ENCODE results near the gene BAIAP3.

Gene BAIAP3

DNA sequence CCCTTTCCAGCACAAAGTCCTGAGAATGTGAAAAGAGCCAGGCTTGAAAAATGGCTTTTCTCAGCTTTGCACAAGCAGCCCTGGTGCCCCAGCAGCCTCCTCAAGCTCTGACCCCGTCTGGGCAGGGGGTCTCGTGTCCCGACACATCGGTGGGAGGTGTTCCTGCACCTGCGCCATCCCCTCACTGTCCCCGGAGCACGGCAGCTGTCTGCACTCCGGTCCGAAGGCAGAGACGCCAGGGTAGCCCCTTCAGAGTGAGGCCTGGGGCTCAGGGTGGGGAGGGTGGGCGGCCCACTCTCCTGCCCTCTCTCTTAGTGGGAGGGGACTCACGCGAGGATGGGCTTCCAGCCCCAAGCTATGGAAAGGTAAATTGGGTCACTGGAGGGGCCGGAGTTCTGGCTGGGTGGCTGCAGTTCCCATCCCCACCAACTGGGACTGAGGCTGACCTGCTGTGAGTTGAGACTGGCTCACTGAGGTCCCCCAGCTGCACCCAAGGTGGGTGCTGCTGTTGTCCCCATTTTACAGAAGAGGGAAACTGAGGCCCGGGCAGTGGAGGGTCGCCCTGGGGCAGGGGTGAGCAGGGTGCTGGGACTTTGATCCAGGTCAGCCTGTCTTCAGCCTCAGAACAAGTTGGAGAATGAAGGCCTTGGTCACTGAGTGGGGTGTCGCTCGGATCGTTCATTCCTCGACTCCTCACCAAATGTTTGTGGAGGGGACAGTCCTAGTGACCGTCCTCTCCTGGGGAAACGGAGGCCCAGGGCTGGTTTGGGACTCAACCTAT lies 2.3 kb upstream of the BAIAP3 start:
- H3K27me3 ChIP-seq (ENCODE audit: insufficient read depth, low read length, poor library complexity), result peaks cover 5% of the 10 kb centered on the region
- H2AFZ ChIP-seq (ENCODE audit: low read depth, low read length), result no peak overlapping the region
- H4K20me1 ChIP-seq (ENCODE audit: insufficient read depth, low read length), result peaks cover 20% of the 10 kb centered on the region
- no peak overlapping the region for H3K27ac ChIP-seq (ENCODE audit: low read length)
- no peak overlapping the region for H3K9ac ChIP-seq (ENCODE audit: low read depth, low read length)
- no peak overlapping the region for H3K4me2 ChIP-seq (ENCODE audit: insufficient read depth, low read length)
- ATAC-seq (ENCODE audit: insufficient read depth, low read depth) (no peak), DNase-seq (no peak)
- no peak overlapping the region for H3K4me3 ChIP-seq (ENCODE audit: low read depth in 1 of 2, low read length in 2 of 2)
- no peaks in the 10 kb centered on the region for H3K79me2 ChIP-seq (ENCODE audit: insufficient read depth, low read length)
- H3K9me3 ChIP-seq (ENCODE audit: insufficient read depth, low read length, severe bottlenecking), result no peaks in the 10 kb centered on the region
- no peaks in the 10 kb centered on the region; the same call in 1 of the 2 replicates for H3K36me3 ChIP-seq (ENCODE audit: insufficient read depth, low read length)
- TF ChIP-seq, protein P1, sequence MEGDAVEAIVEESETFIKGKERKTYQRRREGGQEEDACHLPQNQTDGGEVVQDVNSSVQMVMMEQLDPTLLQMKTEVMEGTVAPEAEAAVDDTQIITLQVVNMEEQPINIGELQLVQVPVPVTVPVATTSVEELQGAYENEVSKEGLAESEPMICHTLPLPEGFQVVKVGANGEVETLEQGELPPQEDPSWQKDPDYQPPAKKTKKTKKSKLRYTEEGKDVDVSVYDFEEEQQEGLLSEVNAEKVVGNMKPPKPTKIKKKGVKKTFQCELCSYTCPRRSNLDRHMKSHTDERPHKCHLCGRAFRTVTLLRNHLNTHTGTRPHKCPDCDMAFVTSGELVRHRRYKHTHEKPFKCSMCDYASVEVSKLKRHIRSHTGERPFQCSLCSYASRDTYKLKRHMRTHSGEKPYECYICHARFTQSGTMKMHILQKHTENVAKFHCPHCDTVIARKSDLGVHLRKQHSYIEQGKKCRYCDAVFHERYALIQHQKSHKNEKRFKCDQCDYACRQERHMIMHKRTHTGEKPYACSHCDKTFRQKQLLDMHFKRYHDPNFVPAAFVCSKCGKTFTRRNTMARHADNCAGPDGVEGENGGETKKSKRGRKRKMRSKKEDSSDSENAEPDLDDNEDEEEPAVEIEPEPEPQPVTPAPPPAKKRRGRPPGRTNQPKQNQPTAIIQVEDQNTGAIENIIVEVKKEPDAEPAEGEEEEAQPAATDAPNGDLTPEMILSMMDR (IDR thresholded peaks at IDR 0.05; ENCODE audit: borderline replicate concordance, extremely low read depth, low read length, poor library complexity, severe bottlenecking), result no peak
- TF ChIP-seq EZH2 (IDR thresholded peaks at IDR 0.05; ENCODE audit: borderline replicate concordance, low read depth, low read length, severe bottlenecking), result no peak
- H3K4me1 ChIP-seq (ENCODE audit: insufficient read depth, low read length), result peaks cover 4% of the 10 kb centered on the region; the same call in 1 of the 2 replicates

DNA sequence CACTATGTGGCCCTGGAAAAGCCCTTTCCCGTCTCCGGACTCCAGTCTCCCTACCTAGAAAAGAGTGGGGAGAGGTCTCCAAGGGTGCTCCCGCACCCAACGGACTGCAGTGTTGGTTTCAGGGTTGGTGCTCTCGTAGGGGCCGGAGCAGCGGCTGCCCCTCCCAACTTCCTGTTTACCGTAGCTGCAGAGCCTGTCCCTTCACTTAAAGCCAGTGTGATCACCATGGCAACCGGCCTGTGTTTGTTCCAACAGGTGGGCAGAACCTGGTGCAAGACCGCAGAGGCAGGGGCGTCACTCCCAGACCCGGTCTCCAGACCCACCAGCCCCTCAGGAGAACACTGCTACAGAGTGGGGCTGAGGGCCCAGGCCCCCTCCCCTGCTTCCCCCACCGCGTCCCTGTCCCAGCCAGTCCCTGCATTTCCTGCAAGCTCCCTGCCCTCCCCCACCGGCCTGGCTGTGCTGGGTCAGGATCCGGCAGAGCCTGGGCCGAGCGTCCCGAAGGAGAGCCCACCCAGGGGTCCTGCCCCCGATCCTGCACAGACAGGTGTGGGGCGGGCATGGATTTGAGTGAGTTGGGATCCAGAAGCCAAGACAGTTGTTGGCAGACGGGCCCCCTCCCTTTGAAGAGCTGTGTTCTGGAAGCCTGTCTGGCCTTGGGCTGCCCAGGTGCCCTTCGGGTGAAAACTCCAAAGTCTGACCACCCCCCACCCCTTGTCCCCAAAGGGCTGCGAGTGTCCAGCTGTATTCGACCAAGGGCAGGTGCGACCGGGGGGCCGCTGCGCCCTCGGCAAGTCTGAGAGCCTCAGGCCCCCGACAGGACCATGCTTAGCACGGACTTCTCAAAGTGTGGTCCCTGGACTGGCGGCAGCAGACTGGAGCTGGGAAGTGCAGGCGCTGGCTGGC lies 1.5 kb upstream of the BAIAP3 start:
- H3K9ac ChIP-seq (ENCODE audit: low read depth, low read length), result no peak overlapping the region
- ATAC-seq (ENCODE audit: insufficient read depth, low read depth) (no peak), DNase-seq (no peak)
- H4K20me1 ChIP-seq (ENCODE audit: insufficient read depth, low read length), result peaks cover 15% of the 10 kb centered on the region
- H3K4me1 ChIP-seq (ENCODE audit: insufficient read depth, low read length), result peaks cover 4% of the 10 kb centered on the region; the same call in 1 of the 2 replicates
- H3K4me2 ChIP-seq (ENCODE audit: insufficient read depth, low read length), result no peak overlapping the region
- H3K9me3 ChIP-seq (ENCODE audit: insufficient read depth, low read length, severe bottlenecking), result no peaks in the 10 kb centered on the region
- H2AFZ ChIP-seq (ENCODE audit: low read depth, low read length), result no peak overlapping the region
- H3K4me3 ChIP-seq (ENCODE audit: low read depth in 1 of 2, low read length in 2 of 2), result no peak overlapping the region
- H3K27ac ChIP-seq (ENCODE audit: low read length), result no peak overlapping the region
- H3K79me2 ChIP-seq (ENCODE audit: insufficient read depth, low read length), result no peaks in the 10 kb centered on the region
- peaks cover 5% of the 10 kb centered on the region for H3K27me3 ChIP-seq (ENCODE audit: insufficient read depth, low read length, poor library complexity)
- no peak for TF ChIP-seq EZH2 (IDR thresholded peaks at IDR 0.05; ENCODE audit: borderline replicate concordance, low read depth, low read length, severe bottlenecking)
- TF ChIP-seq, protein P1 (IDR thresholded peaks at IDR 0.05; ENCODE audit: borderline replicate concordance, extremely low read depth, low read length, poor library complexity, severe bottlenecking), result no peak
- H3K36me3 ChIP-seq (ENCODE audit: insufficient read depth, low read length), result no peaks in the 10 kb centered on the region; the same call in 1 of the 2 replicates

DNA sequence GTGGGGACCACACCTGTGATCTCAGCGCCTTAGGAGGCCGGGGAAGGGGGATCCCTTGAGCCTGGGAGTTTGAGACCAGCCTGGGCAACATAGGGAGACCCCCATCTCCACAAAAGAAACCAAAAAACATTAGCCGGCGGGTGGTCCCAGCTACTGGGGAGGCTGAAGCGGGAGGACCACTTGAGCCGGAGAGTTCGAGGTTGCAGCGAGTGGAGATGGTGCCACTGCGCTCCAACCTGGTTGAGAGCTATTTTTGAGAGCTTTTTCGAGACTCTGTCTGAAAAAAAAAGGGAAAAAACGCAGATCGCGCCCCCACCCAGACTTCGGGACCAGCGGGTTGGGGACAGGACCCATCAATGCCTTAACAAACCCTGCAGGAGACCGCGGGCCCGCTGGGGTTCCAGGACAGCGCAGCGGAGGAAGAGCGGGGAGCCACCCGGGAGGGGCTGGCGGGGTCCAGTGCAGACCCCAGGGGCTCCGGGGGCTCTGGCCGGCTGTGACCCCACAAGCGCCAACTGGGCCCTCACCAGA lies 762 bp upstream of the BAIAP3 start:
- Histone ChIP-seq H3K36me3 (ENCODE audit: insufficient read depth, low read length) (no peaks in the 10 kb centered on the region), H3K9me3 (ENCODE audit: insufficient read depth, low read length, severe bottlenecking) (no peaks in the 10 kb centered on the region), H3K27me3 (ENCODE audit: insufficient read depth, low read length, poor library complexity) (peaks cover 5% of the 10 kb centered on the region), H4K20me1 (ENCODE audit: insufficient read depth, low read length) (0 out of 2 replicates have a peak, but pooled peaks cover 11% of the 10 kb centered on the region), H3K9ac (ENCODE audit: low read depth, low read length) (no peak overlapping the region), H3K27ac (ENCODE audit: low read length) (no peak overlapping the region), H3K4me2 (ENCODE audit: insufficient read depth, low read length) (no peak overlapping the region), H3K4me3 (ENCODE audit: low read depth in 1 of 2, low read length in 2 of 2) (no peak overlapping the region), H2AFZ (ENCODE audit: low read depth, low read length) (no peak overlapping the region), H3K79me2 (ENCODE audit: insufficient read depth, low read length) (no peaks in the 10 kb centered on the region), H3K4me1 (ENCODE audit: insufficient read depth, low read length) (peaks cover 4% of the 10 kb centered on the region; the same call in 1 of the 2 replicates)
- DNase-seq (no peak), ATAC-seq (ENCODE audit: insufficient read depth, low read depth) (no peak)
- TF ChIP-seq, protein P1 (IDR thresholded peaks at IDR 0.05; ENCODE audit: borderline replicate concordance, extremely low read depth, low read length, poor library complexity, severe bottlenecking), result no peak
- no peak for TF ChIP-seq EZH2 (IDR thresholded peaks at IDR 0.05; ENCODE audit: borderline replicate concordance, low read depth, low read length, severe bottlenecking)
